Transverse colon (tissue), 3 donors: ENCODE measurements around the gene PRKAR1B.

Source experiments
- CTCF ChIP-seq, 5 experiments: fragments of 200-600 bp in 3 of 5; fragments of 450-650 bp in 2 of 5; sonication (generic) in 3 of 5; IDR thresholded peaks; 1 replicate in 2 of 5; 2 replicates in 3 of 5; pipeline ENCODE4 v1.5.1; 2016 to 2017; ENCODE audit warnings: antibody characterized with exemption in 5 of 5, inconsistent platforms in 3 of 5, mild to moderate bottlenecking in 2 of 5, moderate library complexity in 1 of 5
- EP300 ChIP-seq: sonication (generic); formaldehyde crosslinking; IDR thresholded peaks from one replicate; pipeline ENCODE4 v1.6.1; 2017; ENCODE audit warnings: antibody characterized with exemption, low read depth

- TF ChIP-seq CTCF (IDR thresholded peaks at IDR 0.05), result no peak
- no peak for TF ChIP-seq EP300
These were observed 174.0 kb downstream of the PRKAR1B start for GRCh38 chr7:552868-553635.
